Lung microvascular endothelial cell (primary cell): ENCODE data around the gene CACNA2D3. TPM values are rescaled to one million over a fixed set of nuclear protein-coding genes. Genes with fewer than 3 reads are reported as not detected.
"Not testable (repeated sequence)": the region's sequence is repeated elsewhere in the genome, so short reads cannot be mapped to it uniquely, and the experiment has no call there.

Source experiments
- DNase-seq, 2 donors: peaks; one replicate each; pipeline versions ENCODE4 v3.0.0 to v3.0.0-alpha.2; 2010; ENCODE audit warnings: low read depth in 2 of 2
- total RNA-seq: library from RNA; depleted of rRNA; stranded (reverse); fragments of >200 nt; gene quantifications from 2 replicates; pipeline ENCODE4 v1.2.1, GENCODE V29; 2014

CACNA2D3 gene
- total RNA-seq, 1 donor from 2014 or later = not detected

GRCh38 chr3:55061720-55062034 is 939.3 kb downstream of the CACNA2D3 start:
- DNase-seq = no peak

- no peak for DNase-seq
These were observed 941.8 kb downstream of the CACNA2D3 start for GRCh38 chr3:55064164-55064563.

- DNase-seq = no peak
These were observed 943.0 kb downstream of the CACNA2D3 start for GRCh38 chr3:55065331-55065730.

- no peak for DNase-seq
These were observed 944.2 kb downstream of the CACNA2D3 start for GRCh38 chr3:55066551-55067047.

GRCh38 chr3:55069950-55070349 is 947.6 kb downstream of the CACNA2D3 start:
- no peak for DNase-seq

GRCh38 chr3:55074796-55075195 is 952.4 kb downstream of the CACNA2D3 start:
- DNase-seq = no peak

- DNase-seq = no peak
These were observed 953.5 kb downstream of the CACNA2D3 start for GRCh38 chr3:55075846-55076245.

GRCh38 chr3:55077726-55078125 is 955.4 kb downstream of the CACNA2D3 start:
- DNase-seq = no peak

GRCh38 chr3:55078876-55079275 is 956.5 kb downstream of the CACNA2D3 start:
- DNase-seq = no peak

- DNase-seq = no peak
These were observed 962.9 kb downstream of the CACNA2D3 start for GRCh38 chr3:55085231-55085630.

GRCh38 chr3:55089211-55089610 is 966.9 kb downstream of the CACNA2D3 start:
- no peak for DNase-seq

GRCh38 chr3:55090291-55090690 is 967.9 kb downstream of the CACNA2D3 start:
- no peak for DNase-seq

GRCh38 chr3:55090746-55091145 is 968.4 kb downstream of the CACNA2D3 start:
- DNase-seq = no peak

- DNase-seq = no peak
These were observed 969.3 kb downstream of the CACNA2D3 start for GRCh38 chr3:55091381-55092225.

- no peak for DNase-seq
These were observed 972.3 kb downstream of the CACNA2D3 start for GRCh38 chr3:55094676-55095075.

GRCh38 chr3:55097441-55097840 is 975.1 kb downstream of the CACNA2D3 start:
- DNase-seq = no peak

GRCh38 chr3:55105647-55106046 is 983.3 kb downstream of the CACNA2D3 start:
- no peak for DNase-seq

GRCh38 chr3:55107187-55107586 is 984.8 kb downstream of the CACNA2D3 start:
- no peak for DNase-seq

GRCh38 chr3:55111906-55112305 is 989.6 kb downstream of the CACNA2D3 start:
- DNase-seq = not testable (repeated sequence)

- DNase-seq = no peak
These were observed 996.1 kb downstream of the CACNA2D3 start for GRCh38 chr3:55118451-55118850.

- DNase-seq = no peak
These were observed 996.9 kb downstream of the CACNA2D3 start for GRCh38 chr3:55119268-55119667.

- no peak for DNase-seq
These were observed 1000.0 kb downstream of the CACNA2D3 start for GRCh38 chr3:55122312-55122711.
